Nephron progenitor cell (in vitro differentiated cells): ENCODE results near the gene HHIP.
"Not testable (repeated sequence)": the region's sequence is repeated elsewhere in the genome, so short reads cannot be mapped to it uniquely, and the experiment has no call there.

Experiments
- DNase-seq: peaks from one replicate; pipeline ENCODE4 v3.0.0; 2021
- H3K27ac Mint-ChIP-seq: 2 replicates; pipeline ENCODE4 v1.8.0; 2021; ENCODE audit warnings: mild to moderate bottlenecking, moderate library complexity, mixed read lengths
- H3K27me3 Mint-ChIP-seq: 2 replicates; pipeline ENCODE4 v1.8.0; 2021; ENCODE audit warnings: mild to moderate bottlenecking, low read depth, mixed read lengths; ENCODE audit not compliant: poor library complexity
- H3K36me3 Mint-ChIP-seq: 2 replicates; pipeline ENCODE4 v1.8.0; 2021; ENCODE audit warnings: low read depth, mixed read lengths
- H3K4me1 Mint-ChIP-seq: 2 replicates; pipeline ENCODE4 v1.8.0; 2021; ENCODE audit warnings: mixed read lengths
- H3K4me3 Mint-ChIP-seq: 2 replicates; pipeline ENCODE4 v1.8.0; 2021; ENCODE audit warnings: mild to moderate bottlenecking, moderate library complexity, mixed read lengths
- H3K9me3 Mint-ChIP-seq: 2 replicates; pipeline ENCODE4 v1.8.0; 2021; ENCODE audit warnings: mild to moderate bottlenecking, moderate library complexity, mixed read lengths
- TF ChIP-seq, protein P1 (sequence below): fragments of 200-600 bp; sonication (generic); IDR thresholded peaks from 2 replicates; pipeline ENCODE4 v1.5.0; 2021; ENCODE audit warnings: antibody characterized with exemption

The HHIP gene

DNA sequence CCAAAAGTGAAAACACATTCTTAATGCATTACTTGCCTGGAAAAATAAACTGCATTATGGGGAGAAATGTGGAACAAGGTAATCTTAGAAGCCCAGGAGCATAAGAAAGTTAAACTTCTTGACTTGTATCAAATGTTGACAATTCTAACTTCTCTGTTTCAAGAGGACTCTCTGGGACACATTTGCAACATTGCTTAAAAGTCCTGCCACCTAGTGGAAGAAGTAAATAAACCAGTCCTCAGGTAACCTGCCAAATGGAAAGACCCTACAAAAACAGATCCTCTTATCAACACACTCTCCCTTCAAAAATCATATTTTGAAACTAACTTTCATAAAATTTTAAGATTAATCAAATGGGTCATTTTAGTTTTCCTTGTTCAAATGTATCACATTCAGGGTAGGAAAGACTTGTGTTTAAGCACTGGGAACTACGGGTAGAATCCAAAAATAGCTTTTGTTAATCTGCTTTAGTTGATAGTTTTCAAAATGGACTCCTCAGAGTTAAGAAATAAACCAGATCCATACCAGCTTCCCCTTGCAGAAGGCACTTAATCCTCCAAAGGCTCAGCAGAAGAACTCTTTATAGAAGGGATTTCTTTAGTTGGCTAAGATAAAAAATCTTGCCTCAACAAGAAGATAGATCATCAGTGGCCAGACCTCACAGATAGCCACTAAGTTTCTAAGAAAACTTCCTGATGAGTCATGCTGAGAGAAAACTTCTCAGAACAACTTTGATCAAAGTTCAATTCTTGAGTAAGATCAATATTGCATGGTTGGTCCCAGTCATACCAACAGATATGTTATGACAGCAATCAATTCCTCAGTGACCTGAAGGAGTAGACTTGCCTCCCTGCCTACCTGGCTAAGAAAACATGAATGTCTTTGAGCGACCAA, 141.7 kb downstream of the HHIP start:
- Mint-ChIP-seq H3K9me3 (peaks cover 22% of the 10 kb centered on the region), H3K36me3 (peaks cover 8% of the 10 kb centered on the region), H3K4me3 (no peak overlapping the region), H3K27ac (no peak overlapping the region), H3K27me3 (peaks cover 3% of the 10 kb centered on the region), H3K4me1 (no peaks in the 10 kb centered on the region)
- no peak for DNase-seq
- TF ChIP-seq, protein P1, sequence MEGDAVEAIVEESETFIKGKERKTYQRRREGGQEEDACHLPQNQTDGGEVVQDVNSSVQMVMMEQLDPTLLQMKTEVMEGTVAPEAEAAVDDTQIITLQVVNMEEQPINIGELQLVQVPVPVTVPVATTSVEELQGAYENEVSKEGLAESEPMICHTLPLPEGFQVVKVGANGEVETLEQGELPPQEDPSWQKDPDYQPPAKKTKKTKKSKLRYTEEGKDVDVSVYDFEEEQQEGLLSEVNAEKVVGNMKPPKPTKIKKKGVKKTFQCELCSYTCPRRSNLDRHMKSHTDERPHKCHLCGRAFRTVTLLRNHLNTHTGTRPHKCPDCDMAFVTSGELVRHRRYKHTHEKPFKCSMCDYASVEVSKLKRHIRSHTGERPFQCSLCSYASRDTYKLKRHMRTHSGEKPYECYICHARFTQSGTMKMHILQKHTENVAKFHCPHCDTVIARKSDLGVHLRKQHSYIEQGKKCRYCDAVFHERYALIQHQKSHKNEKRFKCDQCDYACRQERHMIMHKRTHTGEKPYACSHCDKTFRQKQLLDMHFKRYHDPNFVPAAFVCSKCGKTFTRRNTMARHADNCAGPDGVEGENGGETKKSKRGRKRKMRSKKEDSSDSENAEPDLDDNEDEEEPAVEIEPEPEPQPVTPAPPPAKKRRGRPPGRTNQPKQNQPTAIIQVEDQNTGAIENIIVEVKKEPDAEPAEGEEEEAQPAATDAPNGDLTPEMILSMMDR: peak; percentile 62

DNA sequence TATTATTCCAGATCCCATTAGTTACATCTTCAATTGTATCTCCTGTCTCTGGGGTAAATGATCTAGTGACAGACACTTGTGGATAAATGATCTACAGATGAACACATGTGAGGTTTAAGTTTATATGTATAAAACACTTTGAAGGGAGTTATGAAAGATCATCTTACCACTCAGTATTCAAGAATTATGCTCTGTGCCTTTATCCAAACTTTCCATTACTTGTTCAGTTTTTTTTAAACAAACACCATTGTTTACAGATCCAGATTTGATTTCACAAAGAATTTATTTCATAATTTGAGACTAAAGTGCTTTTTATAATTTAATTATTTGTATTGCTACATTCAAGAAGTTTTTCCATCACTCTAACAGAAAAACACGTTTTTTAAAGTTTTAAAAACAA, 142.5 kb downstream of the HHIP start:
- Mint-ChIP-seq H3K27me3 (peaks cover 3% of the 10 kb centered on the region), H3K36me3 (peaks cover 11% of the 10 kb centered on the region)
- TF ChIP-seq, protein P1: no peak

DNA sequence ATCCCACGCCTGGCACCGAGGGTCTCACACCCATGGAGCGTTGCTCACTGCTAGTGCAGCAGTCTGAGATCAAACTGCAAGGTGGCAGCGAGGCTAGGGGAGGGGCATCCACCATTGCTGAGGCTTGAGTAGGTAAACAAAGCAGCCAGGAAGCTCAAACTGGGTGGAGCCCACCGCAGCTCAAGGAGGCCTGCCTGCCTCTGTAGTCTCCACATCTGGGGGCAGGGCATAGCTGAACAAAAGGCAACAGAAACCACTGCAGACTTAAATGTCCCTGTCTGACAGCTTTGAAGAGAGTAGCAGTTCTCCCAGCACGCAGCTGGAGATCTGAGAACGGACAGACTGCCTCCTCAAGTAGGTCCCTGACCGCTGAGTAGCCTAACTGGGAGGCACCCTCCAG, 146.0 kb downstream of the HHIP start:
- not testable (repeated sequence) for DNase-seq, H3K4me1 Mint-ChIP-seq, H3K27ac Mint-ChIP-seq, H3K4me3 Mint-ChIP-seq, H3K27me3 Mint-ChIP-seq
- peaks cover 57% of the 10 kb centered on the region for H3K9me3 Mint-ChIP-seq
- peaks cover 24% of the 10 kb centered on the region for H3K36me3 Mint-ChIP-seq

More for the DNA sequence above, 142.5 kb downstream of the HHIP start:
- Mint-ChIP-seq H3K4me1 (no peaks in the 10 kb centered on the region), H3K4me3 (no peak overlapping the region), H3K27ac (no peak overlapping the region), H3K9me3 (peaks cover 28% of the 10 kb centered on the region)
- no peak for DNase-seq
